ENCODE data around the gene SPATA24.
"Not testable (repeated sequence)": the region's sequence is repeated elsewhere in the genome, so short reads cannot be mapped to it uniquely, and the experiment has no call there.

SPATA24 gene

DNA sequence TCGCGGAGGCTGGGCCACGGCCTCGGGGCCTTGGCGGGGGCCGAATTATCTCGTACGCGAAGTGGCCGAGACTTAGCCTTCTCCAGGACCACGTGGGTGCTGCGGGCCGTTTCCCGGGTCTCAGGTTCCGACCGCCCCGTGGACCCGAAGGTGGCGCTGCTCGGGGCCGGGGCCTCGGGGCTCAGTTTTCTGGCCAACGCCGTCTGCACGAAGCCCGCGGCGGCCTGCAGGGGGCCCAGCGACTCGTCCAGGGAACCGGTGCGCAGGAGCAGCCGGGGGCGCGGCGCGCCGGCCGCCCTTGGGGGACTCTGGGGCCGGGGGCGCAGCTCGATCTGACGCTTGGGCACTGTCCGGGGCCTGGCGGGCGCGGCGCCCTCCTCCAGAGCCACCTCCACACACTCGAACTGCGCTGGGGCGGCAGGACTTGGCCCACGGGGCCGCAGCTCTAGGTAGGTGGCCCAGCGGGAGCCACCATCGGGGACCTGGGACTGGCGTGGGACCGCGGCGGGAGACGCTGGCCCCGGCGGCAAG lies 9.7 kb downstream of the SPATA24 start:
- no peak for DNase-seq

DNA sequence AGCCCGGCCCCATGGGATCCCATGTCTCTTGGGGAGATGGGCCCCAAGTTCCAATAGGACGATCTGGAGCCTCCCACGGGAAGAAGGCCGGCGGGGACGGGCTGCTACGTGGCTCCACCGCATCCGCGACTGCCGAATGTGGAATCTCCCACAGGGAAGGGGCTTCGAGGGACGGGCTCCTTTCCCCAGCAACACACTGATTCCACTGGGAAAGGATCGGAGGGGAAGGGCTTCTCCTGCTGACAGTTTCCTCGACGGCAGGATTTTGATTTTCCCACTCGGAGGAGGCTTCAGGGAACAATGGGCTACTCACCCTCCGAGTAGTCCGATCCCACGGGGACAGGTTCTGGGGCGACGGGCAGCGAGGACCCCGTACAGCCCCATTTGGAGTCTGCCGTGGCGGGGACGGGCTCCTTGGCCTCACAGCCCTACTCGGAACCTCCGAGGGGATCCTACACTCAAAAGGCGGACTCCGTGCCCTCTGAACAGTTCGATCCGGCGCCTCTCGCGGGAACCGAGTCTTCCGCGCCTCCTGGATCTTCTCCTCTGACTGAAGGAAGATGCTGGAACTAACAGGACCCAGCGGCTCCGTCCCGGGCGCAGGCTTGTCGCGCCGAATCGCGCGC lies 10.3 kb downstream of the SPATA24 start:
- DNase-seq, result no peak

DNA sequence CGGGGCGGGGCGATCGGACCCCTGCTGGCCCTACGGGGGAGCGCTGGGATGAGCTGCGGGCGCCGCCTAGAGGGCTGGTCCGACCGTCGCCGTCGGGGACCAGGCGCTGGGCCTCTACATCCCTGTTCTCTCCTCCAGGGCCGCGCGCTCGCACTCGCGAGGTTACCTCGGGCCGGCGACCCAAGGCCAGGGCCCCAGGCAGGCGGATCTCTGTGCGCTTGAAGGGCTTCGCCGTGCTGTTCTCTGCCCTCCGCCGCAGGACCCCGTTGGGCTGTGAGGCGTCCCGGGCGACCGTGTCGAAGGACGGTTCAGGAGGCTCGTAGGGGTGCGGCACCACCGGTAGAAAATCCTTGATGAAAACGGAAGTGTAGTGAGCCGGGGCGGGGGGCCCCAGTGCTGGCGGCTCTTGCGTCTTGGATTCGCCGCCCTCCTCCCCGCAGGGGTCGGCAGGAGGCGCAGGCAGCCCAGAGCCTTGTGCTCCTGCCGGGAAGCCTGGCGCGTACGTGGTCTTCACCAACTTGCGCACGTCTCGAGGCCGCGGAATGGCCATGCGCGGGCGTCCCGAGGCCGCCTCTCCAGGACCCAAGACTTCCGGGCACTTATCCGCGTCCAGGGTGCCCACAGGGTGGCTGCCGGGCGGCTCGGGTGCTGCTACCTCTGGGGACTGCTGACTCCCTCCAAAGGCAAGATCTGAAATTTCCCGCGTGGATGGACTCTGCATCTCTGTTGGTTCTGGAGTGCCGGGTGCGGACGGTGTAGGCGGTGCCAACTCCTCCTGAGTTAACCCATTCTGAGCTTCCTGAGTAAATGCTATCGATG lies 11.0 kb downstream of the SPATA24 start:
- peak; percentile 40 for DNase-seq

- DNase-seq, result no peak
Observed at GRCh38 chr5:139392324-139392677, 11.6 kb downstream of the SPATA24 start.

GRCh38 chr5:139391570-139392323 lies 12.1 kb downstream of the SPATA24 start:
- no peak for DNase-seq

GRCh38 chr5:139390639-139391569 lies 13.0 kb downstream of the SPATA24 start:
- no peak for DNase-seq

DNA sequence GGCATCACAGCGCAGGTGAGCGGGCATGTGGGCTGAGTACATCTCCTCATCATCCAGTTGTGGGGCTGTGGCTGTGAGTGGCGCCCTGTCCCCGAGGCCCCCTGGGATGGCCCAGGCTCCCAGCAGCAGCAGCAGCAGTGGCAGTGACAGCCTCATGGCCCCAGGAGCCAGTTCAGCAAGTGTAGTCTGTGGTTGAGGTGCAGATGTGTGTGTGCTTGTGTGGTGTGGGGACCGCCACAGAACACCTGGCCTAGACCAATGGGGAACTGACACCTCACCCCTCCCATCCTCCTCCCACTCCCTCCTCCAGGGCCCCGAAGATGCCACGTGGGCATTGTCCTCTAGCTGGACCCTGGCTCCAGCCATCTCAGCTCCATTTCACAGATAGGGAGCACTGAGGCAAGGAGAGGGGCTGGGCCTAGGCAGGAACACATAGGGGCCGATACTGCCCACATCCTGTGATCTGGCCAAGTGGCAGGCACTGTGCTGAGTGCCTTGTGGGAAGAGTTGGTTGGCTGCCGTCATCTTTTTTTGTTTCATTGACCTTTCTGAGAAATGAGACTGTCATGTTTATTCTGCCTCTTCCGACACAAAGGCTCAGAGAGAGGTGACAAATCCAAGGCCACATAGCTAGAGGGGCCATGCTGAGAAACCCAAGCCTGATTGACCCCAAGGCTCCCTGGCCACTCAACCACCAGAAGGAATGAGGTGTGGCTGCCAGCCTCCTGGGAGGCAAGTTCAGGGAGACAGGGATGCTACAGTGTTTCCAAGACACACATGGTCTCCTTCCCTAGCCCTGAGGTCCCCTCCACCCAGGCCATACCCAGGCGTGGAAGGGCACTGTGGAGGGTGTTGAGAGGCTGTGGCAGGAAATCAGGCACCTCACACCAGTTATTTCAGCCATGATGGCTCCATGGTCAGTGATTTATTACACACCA lies 13.9 kb downstream of the SPATA24 start, which contains the start of gene MZB1:
Gene MZB1, minus strand, starts transcription at position 213 of the 938 bp plus-strand sequence. Its CDS starts 57 bp downstream, at position 156.
- peak; percentile 72 for DNase-seq

DNA sequence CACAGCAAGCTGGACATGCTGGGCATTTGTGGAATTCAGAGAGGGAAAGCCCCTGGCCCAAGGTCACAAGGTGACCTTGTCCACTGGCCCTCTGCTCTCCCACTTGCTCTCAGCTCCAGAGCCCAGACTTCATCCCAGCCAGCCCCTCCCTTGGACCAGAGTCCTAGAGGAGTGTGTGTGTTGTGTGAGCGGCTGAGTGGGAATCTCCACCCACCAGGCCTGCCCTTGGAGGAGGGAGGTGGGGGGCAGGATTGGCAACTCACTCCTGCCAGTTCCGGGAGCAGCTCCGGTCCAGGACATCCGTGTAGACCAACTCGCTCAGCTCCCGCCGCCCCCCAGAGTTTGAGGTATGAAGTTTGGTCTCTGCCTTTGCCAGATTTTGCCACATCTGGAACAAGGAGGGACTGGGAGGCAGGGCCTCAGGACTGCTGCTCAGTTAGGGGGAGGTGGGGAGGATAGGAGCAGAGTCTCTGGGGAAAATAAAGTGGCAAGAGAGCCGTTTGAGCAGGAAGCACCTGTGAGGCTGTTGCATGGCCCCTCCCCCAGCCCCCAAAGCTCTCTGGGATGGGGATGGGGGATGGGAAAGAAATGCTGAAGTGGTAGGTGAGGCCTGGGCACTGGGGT lies 15.6 kb downstream of the SPATA24 start:
- peak; percentile 95 for DNase-seq

GRCh38 chr5:139387611-139388197 lies 16.2 kb downstream of the SPATA24 start:
- no peak for DNase-seq

GRCh38 chr5:139386956-139387355 lies 16.9 kb downstream of the SPATA24 start:
- not testable (repeated sequence) for DNase-seq

DNA sequence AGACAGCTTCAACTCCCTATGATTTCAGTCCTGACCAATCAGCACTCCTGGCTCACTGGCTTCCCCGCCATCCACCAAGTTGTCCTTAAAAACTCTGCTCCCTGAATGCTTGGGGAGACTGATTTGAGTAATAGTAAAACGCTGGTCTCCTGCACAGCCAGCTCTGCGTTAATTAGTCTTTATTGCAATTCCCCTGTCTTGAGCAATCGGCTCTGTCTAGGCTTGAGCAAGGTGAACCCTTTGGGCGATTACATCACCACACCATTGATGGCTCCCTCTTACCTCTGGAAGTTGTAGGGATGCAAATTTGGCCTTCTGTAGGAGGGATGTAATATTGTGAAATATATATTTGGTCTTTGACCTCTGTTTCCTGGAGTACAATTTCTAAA lies 17.8 kb downstream of the SPATA24 start:
- DNase-seq, result peak; percentile 67

DNA sequence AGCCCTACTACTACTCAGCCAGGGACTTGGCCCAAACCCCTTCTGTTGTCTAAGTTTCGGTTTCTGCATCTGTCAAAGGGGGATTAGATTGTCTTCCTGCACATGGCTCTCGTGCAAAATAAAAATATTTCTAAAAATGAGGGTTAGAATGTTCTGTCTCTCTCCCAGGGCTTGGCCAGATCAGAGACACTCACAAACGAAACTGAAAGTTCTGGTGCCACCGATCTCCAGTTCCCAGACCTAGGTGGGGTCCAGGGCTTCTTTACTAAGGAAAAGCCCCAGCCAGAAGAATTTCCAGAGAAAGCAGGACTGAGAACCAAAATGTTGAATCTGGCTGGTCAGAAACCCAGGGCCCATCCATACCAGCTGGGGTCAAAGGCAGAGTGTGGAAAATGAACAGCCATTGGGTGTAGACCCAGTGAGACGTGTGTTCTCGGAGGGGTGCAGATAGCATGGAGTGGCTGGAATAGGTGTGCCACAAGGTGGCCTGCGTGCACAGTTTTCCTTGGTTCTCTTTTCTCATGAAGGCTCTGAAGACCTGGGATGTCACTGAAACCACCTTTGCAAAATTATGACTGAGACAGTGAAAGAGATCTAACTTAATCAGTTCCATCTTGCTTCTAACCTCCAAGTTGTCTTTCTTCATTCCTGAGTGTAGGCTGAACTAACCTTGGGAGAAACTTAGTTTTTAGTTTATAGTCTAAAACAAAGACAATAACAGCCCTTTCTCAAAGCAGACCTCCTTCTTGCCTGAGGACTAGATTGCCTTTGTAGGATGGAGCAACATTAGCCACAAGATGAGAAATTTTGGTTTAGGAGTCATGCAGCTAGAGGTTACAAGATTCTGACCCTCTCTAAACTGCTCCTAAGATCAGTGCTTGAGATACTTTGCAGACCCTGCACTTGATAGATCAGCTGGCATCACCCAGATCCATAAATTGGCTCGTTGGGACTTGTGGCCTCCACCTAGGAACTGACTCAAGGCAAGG lies 18.5 kb downstream of the SPATA24 start:
- DNase-seq, result peak; percentile 73

GRCh38 chr5:139384591-139385051 lies 19.3 kb downstream of the SPATA24 start:
- no peak for DNase-seq

DNA sequence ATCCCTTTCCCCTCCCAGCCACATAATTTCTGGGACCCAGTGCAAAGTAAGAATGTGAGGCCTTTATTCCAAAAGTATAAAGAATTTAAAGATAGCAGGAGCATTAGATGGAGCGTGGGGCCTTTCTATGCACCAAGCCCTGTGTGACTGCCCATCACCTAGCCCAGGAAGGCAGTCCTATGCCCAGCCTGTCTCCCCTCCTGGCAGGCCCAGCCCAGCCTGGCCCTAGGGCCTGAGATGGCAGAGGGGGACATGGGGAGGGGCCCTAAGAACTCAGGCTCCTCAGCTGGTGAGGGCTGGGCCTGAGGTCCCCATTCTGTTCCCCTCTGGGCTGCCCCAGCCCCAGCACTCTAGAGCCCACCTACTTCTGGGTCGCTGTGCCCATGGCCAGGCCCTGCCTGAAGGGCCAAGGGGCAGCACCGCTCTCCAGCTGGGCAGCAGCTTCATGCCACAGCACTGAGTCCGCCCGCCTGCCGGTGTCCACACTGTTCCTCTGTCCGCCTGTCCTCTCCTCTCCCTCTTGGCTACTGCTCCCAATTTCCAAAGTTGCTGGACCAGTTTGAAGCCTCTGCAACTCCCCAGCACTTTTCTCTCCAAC lies 19.8 kb downstream of the SPATA24 start:
- no peak for DNase-seq

GRCh38 chr5:139383275-139383992 lies 20.5 kb downstream of the SPATA24 start, which contains the start of gene SLC23A1:
TSS of gene SLC23A1 (minus strand) at chr5:139383297. CDS start at chr5:139383253, 44 bp downstream.
- no peak for DNase-seq

- no peak for DNase-seq
Observed at GRCh38 chr5:139382807-139383206, 21.1 kb downstream of the SPATA24 start.
